ENCODE results near the gene RBBP8NL.

Gene RBBP8NL

GRCh38 chr20:62457098-62457497, 29.8 kb upstream of the RBBP8NL start:
- TF ChIP-seq EP300 (IDR thresholded peaks at IDR 0.05; ENCODE audit: borderline replicate concordance): no peak
- TF ChIP-seq RAD21 (IDR thresholded peaks at IDR 0.05; ENCODE audit: low read depth): no peak
- TF ChIP-seq ZBTB7A (IDR thresholded peaks at IDR 0.05; ENCODE audit: low read depth): no peak
- no peak for TF ChIP-seq EGR1 (IDR thresholded peaks at IDR 0.05)
- no peak for TF ChIP-seq FOXM1 (IDR thresholded peaks at IDR 0.05; ENCODE audit: borderline replicate concordance, low read depth)
- TF ChIP-seq CEBPB (IDR thresholded peaks at IDR 0.05): no peak
- TF ChIP-seq REST (IDR thresholded peaks at IDR 0.05; ENCODE audit: low read depth): no peak

GRCh38 chr20:62455929-62456328, 28.6 kb upstream of the RBBP8NL start:
- TF ChIP-seq MAX (IDR thresholded peaks at IDR 0.05) (no peak), ZBTB7A (IDR thresholded peaks at IDR 0.05; ENCODE audit: low read depth) (no peak), CREB1 (IDR thresholded peaks at IDR 0.05; ENCODE audit: low read depth) (no peak), RAD21 (IDR thresholded peaks at IDR 0.05; ENCODE audit: low read depth) (no peak), CEBPB (IDR thresholded peaks at IDR 0.05) (no peak), TEAD4 (IDR thresholded peaks at IDR 0.05) (no peak), NFIC (IDR thresholded peaks at IDR 0.05) (no peak)

GRCh38 chr20:62454904-62455636, 27.7 kb upstream of the RBBP8NL start:
- no peak for TF ChIP-seq USF1 (IDR thresholded peaks at IDR 0.05)
- no peak for TF ChIP-seq EGR1 (IDR thresholded peaks at IDR 0.05)
- no peak for TF ChIP-seq EP300 (IDR thresholded peaks at IDR 0.05; ENCODE audit: borderline replicate concordance)
- TF ChIP-seq ZBTB7A (IDR thresholded peaks at IDR 0.05; ENCODE audit: low read depth): no peak
- no peak for TF ChIP-seq CEBPB (IDR thresholded peaks at IDR 0.05)
- TF ChIP-seq NFIC (IDR thresholded peaks at IDR 0.05): no peak
- TF ChIP-seq RAD21 (IDR thresholded peaks at IDR 0.05; ENCODE audit: low read depth): no peak
- no peak for TF ChIP-seq TEAD4 (IDR thresholded peaks at IDR 0.05)
- TF ChIP-seq YY1 (IDR thresholded peaks at IDR 0.05; ENCODE audit: low read depth): no peak
- TF ChIP-seq FOXM1 (IDR thresholded peaks at IDR 0.05; ENCODE audit: borderline replicate concordance, low read depth): no peak
- TF ChIP-seq TAF1 (IDR thresholded peaks at IDR 0.05; ENCODE audit: low read depth): no peak
- no peak for TF ChIP-seq REST (IDR thresholded peaks at IDR 0.05; ENCODE audit: low read depth)
- no peak for TF ChIP-seq MAX (IDR thresholded peaks at IDR 0.05)
- TF ChIP-seq CREB1 (IDR thresholded peaks at IDR 0.05; ENCODE audit: low read depth): no peak
- no peak for TF ChIP-seq TCF12 (IDR thresholded peaks at IDR 0.05; ENCODE audit: low read depth)

GRCh38 chr20:62453186-62453808, 26.0 kb upstream of the RBBP8NL start:
- no peak for TF ChIP-seq CEBPB (IDR thresholded peaks at IDR 0.05)
- no peak for TF ChIP-seq ZBTB7A (IDR thresholded peaks at IDR 0.05; ENCODE audit: low read depth)
- TF ChIP-seq RAD21 (IDR thresholded peaks at IDR 0.05; ENCODE audit: low read depth): no peak
- no peak for TF ChIP-seq TEAD4 (IDR thresholded peaks at IDR 0.05)
- no peak for TF ChIP-seq YY1 (IDR thresholded peaks at IDR 0.05; ENCODE audit: low read depth)
- no peak for TF ChIP-seq NFIC (IDR thresholded peaks at IDR 0.05)
- TF ChIP-seq TCF12 (IDR thresholded peaks at IDR 0.05; ENCODE audit: low read depth): no peak
- no peak for TF ChIP-seq TAF1 (IDR thresholded peaks at IDR 0.05; ENCODE audit: low read depth)
- no peak for TF ChIP-seq FOXM1 (IDR thresholded peaks at IDR 0.05; ENCODE audit: borderline replicate concordance, low read depth)
- no peak for TF ChIP-seq REST (IDR thresholded peaks at IDR 0.05; ENCODE audit: low read depth)
- TF ChIP-seq CREB1 (IDR thresholded peaks at IDR 0.05; ENCODE audit: low read depth): no peak
- TF ChIP-seq EGR1 (IDR thresholded peaks at IDR 0.05): no peak
- TF ChIP-seq EP300 (IDR thresholded peaks at IDR 0.05; ENCODE audit: borderline replicate concordance): no peak
- TF ChIP-seq MAX (IDR thresholded peaks at IDR 0.05): no peak
- no peak for TF ChIP-seq USF1 (IDR thresholded peaks at IDR 0.05)

Measured in Ishikawa (cell line).